GM18499 (cell line): ENCODE measurements around the gene RABGGTA.
"Not testable (repeated sequence)": the region's sequence is repeated elsewhere in the genome, so short reads cannot be mapped to it uniquely, and the experiment has no call there.

Experiments used
- ATAC-seq: cut with Tn5 transposase; IDR thresholded peaks from one replicate; pipeline ENCODE4 v1.9.1; 2021; ENCODE audit warnings: moderate number of reproducible peaks; ENCODE audit not compliant: insufficient read depth, unreplicated experiment

Gene RABGGTA

DNA sequence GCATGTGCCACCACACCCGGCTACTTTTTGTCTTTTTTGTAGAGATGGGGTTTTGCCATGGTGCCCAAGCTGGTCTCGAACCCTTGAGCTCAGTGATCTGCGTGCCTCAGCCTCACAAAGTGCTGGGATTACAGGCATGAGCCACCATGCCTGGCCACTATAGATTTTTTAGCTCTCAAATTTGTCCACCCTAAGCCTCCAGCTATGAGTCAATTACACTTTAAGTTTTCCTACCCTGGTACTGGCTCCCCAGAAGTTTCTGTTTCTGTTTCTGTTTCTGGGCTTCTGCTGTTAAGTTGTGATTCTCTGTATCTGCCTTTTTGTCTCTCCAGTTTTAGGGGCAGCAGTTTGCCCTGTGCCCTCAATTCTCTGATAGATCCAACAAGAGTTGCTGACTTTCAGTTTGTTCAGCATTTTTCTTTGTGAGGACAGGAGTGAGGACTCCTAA, 24.6 kb downstream of the RABGGTA start:
- no peak for ATAC-seq

DNA sequence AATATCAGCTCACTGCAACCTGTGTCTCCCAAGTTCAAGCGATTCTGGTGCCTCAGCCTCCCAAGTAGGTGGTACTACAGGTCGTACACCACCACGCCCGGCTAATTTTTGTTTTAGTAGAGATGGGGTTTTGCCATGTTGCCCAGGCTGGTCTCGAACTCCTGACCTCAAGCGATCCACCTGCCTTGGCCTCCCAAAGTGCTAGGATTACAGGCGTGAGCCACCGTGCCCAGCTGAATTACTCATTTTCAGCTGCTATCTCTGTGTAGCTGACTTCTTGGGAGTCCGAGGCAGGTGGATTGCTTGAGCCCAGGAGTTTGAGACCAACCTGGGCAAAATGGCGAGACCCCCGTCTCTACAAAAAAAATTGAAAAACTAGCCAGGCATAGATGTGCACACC, 26.0 kb downstream of the RABGGTA start:
- ATAC-seq = not testable (repeated sequence)

DNA sequence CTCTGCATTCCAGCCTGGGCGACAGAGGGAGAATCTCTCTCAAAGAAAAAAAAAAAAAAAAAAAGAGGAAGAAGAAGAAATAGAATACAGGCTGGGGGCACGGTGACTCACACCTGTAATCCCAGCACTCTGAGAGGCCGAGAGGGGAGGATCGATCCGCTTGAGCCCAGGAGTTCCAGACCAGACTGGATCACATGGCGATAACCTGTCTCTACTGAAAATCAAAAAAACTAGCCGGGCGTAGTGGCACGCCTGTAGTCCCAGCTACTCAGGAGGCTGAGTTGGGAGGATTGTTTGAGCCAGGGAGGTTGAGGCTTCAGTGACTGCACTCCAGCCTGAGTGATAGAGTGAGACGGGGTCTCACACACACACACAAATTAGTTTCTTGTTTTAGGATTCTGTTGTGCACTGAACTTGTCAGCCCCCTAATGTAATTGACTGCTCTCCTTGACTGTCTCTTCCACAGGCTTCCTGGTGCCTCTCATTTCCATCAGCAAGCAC, 28.0 kb downstream of the RABGGTA start:
- ATAC-seq = no peak

DNA sequence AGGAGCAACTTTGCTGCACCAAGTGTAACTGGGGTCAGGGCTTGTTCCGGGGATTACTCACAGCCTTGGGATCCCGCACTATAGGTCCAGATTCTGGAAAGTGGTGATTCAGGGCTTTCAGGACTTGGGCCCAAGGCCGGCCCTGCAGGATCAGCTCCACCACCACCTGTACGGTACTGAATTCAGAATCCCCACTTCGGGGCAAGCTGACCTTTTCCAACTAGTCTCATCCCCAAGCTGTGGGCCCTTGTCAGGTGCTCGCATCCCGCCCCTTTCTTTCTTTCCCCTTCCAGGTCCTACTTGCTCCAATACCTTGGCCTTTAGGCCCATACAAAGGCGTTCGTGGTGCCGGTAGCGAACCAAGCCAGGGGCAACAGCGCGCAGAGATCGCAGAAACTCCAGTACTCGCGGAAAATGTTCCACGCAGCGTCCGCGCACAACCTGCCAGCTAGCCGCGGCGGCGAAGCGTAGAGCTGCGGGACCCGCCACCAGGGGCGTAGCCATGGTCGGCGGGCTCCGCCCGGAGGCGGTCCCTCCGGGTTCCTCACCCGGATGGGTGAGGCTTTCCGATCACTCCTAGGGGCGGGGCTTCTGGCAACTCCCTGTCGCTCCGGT, 29.5 kb downstream of the RABGGTA start:
- ATAC-seq = peak; percentile 36

DNA sequence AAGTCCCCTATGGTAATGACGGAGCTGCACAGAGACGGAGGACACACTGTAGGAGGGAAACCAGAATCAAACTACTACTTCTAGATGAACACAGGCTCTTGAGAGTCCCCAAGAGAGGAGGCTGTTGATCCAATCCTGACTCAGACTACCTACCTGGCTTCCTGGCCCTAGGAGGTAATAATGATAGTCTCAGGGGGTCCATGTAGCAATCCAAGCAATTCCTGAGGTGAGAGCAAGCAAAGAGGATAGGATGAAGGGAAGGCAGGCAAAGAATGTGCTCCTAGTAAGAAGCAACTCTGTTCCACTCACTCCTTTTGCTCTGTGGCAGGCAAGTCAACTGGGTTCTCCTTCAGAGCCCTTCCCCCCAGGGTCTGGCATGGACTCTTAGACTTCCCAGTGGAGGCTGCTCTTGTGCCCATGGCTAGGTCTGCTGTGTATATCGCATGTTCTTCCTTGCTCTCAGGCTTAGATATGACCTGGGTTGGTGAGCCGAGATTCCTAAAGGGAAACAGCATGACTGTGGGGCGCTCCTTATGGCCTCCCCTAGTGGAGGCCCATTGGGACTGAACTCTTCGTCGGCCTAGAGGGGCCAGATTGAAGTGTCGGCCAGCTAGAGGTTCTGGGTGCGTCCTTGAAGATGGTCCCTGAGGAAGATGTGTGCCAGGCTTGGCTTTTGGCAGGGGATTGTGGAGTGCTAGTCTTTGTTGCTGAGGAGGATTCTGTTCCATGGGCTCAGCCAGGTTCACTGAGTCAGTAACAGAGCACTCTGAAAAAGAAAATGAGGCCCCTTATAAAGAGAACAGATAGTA, 31.1 kb downstream of the RABGGTA start:
- ATAC-seq = no peak

DNA sequence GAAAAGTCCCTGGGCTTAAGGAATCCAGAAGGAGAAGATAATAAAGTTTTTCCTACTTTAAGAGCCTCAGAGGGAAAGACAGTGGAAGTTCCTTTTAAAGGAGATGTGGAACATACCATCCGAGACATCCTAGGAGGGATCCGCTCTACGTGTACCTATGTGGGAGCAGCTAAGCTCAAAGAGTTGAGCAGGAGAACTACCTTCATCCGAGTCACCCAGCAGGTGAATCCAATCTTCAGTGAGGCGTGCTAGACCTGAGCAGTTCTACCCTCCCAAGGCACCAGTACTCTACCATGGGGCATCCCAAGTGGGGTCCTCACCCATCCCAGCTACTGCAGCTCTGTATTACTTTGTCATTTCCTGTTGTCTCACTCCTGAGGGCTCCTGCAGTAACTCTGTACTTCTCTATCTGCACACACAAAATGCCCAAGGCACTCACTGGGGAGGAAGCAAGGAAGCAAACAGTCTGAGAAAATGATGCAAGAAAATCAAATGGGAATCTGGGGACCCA, 32.8 kb downstream of the RABGGTA start:
- ATAC-seq = no peak

DNA sequence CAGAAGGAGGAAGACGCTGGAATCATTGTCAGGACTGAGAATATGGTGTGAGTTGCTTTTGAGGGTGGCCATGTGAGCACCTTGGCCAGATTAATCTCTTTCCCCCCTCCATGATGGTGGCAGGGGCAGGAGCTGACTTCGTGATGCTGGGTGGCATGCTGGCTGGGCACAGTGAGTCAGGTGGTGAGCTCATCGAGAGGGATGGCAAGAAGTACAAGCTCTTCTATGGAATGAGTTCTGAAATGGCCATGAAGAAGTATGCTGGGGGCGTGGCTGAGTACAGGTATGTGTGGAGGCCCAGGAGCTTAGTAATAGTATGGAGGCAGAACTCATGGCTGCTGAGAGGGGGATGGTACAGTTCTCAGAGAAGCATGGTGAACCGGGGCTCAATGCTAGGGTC, 33.3 kb downstream of the RABGGTA start:
- ATAC-seq = no peak

DNA sequence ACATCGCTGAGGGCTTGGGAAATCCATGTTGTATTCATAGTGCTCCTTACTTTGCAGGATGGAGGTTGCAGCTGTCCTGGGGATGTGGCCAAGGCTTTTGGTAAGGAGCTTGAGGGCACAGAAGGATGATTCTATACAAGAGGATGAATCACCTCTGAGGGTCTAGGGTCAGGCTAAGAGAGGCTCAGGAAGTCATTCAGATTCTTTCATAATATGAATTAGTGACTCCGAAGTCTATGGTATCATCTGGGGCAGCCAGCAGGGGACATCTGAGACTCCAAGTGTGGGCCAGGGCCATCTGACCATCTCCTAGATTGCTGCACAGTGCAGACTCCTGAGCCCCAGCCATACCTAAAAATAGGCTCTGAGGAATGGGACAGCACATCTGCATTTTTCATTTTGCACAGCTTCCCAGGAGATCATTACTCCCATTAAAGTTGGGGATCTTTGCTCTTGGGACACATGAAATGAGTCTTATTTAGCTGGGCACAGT, 33.9 kb downstream of the RABGGTA start:
- no peak for ATAC-seq

DNA sequence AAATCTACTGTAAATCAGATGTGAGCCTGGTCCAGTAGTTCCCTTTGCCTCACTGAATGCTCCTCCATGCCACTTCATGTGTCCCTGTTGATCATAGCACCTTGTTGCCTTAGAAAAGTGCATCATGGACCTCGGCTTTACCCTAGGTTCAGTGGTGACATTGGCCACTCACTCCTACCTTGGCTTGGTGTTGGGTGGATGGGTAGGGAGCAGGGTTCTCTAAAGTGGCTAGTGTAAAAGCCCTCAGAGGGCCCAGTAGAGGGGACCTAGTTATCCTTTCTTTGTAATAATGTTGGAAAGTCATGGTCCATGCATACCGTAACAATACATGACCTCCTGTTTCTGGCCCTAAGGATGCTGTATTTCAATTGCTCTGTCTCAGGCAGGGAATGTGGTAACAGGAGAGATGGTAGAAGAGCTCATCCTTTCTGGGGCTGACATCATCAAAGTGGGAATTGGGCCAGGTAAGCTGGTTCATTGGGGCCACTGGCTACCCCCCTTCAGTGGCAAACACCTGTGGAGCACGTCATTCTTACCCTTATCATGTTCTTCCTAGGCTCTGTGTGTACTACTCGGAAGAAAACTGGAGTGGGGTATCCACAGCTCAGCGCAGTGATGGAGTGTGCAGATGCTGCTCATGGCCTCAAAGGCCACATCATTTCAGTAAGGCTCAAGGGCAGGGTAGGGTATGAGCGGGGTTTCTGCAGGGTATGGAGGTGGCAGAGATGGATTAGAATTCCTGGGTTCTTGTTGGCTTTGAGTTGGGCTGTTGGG, 34.5 kb downstream of the RABGGTA start:
- ATAC-seq = no peak

DNA sequence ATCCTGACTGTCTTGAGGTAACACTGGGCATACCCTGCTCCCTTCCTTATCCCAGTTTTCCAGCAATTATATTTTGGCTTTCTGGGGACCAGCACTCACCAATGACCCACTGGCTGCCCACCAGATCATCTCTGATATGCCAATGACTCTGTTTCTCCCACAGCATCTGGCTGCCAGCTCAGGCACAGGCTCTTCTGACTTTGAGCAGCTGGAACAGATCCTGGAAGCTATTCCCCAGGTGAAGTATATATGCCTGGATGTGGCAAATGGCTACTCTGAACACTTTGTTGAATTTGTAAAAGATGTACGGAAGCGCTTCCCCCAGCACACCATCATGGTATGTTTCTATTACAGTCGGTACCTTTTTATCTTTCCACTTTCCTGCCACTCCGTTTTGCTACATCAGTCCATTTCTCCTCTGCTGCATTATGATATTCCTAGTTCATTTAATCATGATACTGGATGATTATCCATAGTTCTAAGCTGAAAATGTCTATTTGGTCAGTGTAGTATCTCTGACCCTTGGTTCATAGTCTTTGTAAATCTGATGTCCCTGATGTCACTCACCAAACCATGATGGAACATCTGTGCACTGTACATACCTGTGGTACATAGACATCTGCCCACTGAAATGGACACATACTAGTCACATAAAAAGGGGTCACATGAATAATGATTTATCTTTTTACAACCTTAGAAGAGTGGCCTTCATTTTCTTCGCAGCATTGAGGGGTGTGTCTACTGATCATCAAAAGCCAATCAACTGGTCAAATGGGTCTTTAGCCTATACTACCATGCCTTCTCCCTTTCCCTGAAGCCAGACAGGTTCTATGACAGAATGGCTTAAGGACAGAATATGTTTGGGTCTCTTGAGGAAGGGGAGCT, 35.4 kb downstream of the RABGGTA start:
- ATAC-seq = no peak

DNA sequence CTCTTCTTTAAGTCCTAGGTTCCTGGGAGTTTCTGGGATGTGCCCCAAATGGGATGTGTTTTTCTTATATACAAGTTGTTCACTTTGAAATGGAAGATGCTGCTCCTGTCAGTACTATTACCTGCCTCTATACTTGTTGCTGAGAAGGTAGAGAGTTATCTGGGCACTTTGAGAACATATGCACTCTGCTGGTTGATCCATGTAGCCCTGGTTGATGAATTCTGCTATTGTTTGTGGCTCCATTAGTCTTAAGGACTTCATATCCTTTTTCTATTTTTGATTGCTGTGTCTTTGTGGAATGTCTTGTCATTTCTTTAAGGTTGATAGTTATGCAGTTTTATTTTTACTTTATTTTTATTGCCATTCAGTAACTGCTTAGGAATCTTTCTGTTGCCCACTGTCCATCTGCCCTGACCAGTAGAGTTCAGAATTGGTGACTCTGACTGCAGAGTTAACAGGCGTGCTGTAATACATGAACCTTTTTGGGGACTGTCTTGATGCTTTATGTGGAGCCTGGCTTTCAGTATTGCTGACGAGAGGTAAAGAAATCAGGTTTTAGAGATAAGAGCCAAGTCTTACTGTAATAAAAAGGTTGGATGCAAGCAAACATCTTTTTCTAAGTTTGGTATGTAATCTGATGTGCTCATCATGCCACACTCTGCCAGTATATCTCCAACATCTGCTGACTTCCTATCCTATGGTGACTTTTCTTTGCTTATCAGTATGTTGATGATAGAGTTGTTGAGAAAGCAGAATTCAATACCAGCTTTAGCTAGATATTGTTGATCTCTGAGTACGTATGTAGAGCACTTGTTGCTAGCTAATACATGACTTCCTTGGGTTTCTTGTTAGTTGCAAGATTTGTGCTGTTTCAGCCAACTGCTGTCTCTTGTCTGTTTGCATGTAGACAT, 37.0 kb downstream of the RABGGTA start:
- ATAC-seq = no peak

DNA sequence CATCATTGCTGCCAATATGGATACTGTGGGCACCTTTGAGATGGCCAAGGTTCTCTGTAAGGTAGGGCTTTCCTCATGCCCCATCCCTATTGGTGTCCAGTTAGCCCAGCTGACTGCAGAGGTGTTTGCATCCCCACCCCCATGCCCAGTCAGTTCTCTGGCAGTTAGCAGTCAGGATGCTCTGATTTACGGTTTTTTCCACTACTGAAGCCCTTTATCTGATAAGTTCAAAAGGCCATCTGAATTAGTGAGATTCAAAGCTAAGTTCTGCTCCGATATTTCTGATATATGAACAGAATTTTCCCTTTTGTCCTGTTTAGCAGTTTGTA, 37.9 kb downstream of the RABGGTA start:
- ATAC-seq = no peak

DNA sequence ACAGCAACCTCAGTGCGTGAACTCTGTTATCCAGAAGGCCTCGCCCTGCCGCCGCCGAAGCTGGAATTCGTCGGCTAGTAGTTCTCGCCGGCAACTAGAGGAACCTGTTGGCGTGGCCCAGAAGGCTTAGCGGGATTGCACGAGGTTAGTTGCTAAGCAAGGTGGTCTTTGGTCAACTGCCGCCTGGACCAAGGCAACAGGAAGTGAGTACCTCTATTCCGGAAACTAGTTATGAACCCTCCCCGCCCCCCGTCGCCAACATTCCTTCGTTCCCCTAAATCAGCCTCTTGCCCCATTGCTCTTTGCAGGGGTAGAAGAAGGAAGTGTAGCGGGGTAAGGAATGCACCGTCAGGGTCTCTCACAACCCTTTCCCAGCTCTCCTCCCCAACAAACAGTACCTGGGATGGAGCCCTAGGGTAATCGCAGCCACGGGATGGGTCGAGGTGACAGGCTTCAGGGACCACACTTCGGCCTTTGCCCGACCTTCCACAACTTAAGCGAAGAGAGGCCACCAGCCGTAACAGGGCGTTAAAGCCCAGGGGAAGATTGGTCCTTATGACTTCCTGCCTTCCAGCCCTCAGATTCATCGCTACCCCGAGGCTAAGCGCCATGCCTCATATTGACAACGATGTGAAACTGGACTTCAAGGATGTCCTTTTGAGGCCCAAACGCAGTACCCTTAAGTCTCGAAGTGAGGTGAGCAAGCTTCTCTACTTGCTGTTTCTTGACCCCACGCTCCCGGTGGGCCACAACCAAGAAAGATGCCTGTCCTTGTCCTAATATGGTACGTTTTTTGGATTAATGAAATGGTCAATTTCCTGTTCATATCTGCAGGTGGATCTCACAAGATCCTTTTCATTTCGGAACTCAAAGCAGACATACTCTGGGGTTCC, 38.5 kb downstream of the RABGGTA start, which contains the start of gene GMPR2:
Gene GMPR2, plus strand, starts transcription at position 285 of the 893 bp plus-strand sequence. Its CDS starts 325 bp downstream, at position 610.
- peak; percentile 17 for ATAC-seq

DNA sequence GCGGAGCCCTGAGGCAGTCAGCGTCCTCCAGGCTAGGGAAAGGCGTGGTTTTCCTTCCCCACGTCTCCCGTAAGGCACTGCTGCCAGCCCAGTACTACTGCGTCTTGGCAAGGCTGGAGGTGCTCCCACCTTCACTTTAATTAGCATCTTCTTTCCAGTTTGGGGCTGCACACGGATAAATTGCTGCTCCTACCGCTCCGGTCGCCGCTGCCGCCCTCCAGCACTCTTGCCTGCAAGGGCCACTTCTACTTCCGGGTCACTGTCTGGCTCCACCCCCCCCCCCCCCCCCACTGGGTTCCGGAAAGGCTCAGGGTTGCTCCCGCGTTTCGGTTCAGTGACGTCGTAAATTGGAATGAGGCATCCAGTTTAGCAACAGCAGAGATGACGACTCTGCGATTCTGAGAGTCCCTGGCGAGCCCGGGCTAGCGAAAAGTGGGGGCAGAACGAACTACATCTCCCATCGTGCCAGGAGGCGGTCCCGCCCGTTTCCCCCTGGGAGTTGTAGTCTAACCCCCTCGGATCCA, 39.2 kb downstream of the RABGGTA start, which contains the start of gene NEDD8:
Gene NEDD8, minus strand, starts transcription at position 247 of the 524 bp plus-strand sequence. Its CDS starts 100 bp downstream, at position 147.
- ATAC-seq = peak; percentile 54

DNA sequence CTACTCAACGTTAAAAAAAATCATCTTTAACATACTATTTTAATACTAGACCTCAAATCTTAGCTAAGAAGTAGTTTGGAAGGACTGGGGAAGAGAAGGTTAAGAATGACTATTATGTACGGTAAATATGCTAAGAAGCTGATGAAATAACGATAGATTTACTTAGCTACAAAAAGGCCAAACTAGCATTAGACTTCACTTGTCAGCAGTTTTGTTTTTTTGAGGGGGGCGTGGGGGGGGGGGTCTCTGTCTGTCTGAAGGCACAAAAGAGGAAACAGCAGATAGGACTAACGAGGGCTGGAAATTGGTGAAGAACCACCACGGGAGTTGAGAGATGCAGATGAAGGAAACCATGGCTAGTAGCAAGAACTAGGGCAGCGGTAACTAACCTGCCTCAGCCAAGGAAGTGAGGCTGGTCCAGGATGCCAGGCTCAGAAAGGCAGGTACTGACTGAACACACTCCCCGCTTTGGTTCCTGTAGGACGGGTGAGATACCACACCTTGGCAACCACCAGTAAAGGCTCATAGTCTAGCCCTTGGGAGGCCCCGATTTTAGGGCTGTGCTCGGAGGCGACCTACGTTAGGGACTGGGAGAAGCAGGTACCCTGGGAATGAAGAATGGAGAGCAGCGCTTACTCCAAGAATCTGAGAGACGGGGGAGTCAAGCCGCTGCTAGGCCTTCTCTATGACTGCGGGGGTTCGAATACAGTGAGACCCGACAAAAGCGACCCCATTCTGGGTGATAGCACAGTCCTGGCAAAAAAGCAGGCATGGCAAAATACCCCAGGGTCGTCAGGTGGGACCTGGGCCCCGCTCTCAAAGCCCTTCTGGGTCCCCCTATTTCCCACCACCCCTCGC, 39.9 kb downstream of the RABGGTA start:
- ATAC-seq = no peak

DNA sequence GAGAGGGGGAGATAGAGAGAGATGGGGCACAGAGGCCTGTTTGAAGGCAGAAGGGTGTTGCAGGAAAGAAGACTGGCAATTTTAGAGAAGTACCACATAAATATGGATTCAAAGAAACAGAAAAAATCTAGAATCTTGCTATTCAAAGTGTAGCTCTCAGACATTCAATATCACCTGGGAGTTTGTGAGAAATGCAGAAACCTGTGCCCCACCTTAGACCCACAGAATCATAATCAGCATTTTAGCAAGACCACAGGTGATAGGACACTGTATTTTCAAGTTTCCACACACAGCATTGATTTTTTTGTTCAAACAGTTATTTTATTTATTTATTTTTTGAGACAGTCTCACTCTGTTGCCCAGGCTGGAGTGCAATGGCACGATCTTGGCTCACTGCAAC, 42.5 kb downstream of the RABGGTA start:
- no peak for ATAC-seq
